ENCODE data around the gene RPS8.
"Not testable (repeated sequence)": the region's sequence is repeated elsewhere in the genome, so short reads cannot be mapped to it uniquely, and the experiment has no call there.

RPS8 gene

GRCh38 chr1:44801491-44802305 lies 26.4 kb downstream of the RPS8 start:
- DNase-seq (ENCODE audit: insufficient read length, low spot score): no peak
- peak; percentile 82 for FAIRE-seq

- no peak for DNase-seq (ENCODE audit: insufficient read length, low spot score)
- no peak for FAIRE-seq
These were observed 27.1 kb downstream of the RPS8 start for GRCh38 chr1:44802306-44803061.

GRCh38 chr1:44803062-44803311 lies 27.6 kb downstream of the RPS8 start:
- FAIRE-seq (no peak), DNase-seq (ENCODE audit: insufficient read length, low spot score) (no peak)

DNA sequence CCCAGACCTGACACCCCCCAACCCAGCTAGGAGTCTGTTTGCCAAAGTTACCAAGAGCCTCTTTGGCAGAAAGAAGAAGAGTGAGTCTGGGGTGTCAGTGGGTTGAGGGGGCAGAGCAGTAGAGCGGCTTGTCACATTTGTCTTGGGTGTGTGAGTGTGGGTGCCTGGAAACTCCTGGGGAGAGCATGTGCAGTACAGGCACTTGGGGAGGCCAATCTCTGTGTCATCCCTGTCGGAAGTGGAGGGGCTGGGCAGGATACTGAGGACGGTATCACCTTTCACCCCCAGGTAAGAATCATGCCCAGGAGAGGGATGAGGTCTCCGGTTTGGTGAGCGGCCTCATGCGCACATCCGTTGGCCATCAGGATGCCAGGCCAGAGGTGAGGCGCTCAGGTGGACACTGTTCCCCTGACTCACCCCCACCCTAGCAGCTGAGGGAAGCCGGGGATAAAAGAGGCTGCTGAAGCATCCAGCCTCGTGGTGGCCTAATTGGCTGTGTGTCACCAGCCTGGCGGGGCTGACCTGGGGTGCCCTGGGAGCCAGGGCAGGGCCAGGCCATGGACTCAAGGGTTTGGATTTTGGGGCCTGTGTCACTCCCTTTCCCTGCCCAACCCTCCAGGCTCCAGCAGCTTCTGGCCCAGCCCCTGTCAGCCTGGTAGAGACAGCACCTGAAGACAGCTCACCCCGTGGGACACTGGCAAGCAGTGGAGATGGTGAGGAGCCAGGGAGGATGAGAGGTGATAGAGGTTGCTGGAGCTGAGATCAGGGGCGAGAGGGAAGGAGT lies 28.2 kb downstream of the RPS8 start:
- no peak for DNase-seq (ENCODE audit: insufficient read length, low spot score)
- no peak for FAIRE-seq

DNA sequence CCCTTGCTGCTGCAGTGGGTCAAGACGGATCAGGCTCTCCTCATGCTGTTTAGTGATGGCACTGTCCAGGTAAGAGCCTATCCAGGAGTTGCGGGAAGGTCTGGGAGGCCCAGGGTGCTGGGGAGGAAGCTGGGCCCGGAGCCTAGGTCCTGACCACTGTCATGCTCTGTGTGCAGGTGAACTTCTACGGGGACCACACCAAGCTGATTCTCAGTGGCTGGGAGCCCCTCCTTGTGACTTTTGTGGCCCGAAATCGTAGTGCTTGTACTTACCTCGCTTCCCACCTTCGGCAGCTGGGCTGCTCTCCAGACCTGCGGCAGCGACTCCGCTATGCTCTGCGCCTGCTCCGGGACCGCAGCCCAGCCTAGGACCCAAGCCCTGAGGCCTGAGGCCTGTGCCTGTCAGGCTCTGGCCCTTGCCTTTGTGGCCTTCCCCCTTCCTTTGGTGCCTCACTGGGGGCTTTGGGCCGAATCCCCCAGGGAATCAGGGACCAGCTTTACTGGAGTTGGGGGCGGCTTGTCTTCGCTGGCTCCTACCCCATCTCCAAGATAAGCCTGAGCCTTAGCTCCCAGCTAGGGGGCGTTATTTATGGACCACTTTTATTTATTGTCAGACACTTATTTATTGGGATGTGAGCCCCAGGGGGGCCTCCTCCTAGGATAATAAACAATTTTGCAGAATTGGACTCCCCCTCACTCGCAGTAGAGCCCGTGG lies 30.1 kb downstream of the RPS8 start:
- no peak for FAIRE-seq
- no peak for DNase-seq (ENCODE audit: insufficient read length, low spot score)

GRCh38 chr1:44806025-44806703 lies 30.8 kb downstream of the RPS8 start:
- DNase-seq (ENCODE audit: insufficient read length, low spot score) (no peak), FAIRE-seq (no peak)

DNA sequence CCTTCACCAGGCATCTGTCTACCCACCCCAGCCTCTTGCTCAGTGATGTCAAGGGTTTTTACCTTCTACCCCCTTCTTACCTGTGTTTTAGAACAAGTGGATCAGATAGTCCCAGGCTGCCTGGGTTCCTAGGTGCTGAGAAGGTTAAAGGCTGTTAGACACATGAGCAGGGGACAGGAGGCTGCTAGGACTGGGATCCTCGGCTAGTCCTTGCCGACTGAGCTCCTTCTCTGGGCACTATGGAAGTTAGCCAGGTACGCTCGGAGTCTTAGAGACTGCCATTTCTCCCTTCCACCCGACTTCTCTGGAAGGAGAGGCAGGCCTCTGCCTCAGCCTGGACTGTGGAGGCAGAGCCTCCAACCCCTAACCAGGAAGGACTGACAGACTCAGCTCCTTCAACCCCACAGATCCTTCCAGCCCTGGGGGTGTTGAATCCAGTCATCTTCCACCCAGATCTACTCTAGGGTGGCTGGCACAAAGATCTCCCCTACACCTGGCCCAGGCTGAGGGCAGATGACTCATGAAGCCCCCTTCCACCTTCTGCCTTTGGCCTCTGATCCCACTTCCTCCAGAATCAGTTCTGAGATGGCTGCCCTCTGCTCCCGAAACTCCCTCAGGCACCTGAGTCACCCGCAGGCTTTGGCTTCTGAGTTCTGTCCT lies 31.5 kb downstream of the RPS8 start, which contains the start of gene DYNLT4:
Gene DYNLT4 (minus strand): TSS at position 648 of the 660 bp plus-strand sequence. CDS start 683 bp downstream, outside the sequence.
- DNase-seq (ENCODE audit: insufficient read length, low spot score) (no peak), FAIRE-seq (no peak)

GRCh38 chr1:44807364-44808062 lies 32.2 kb downstream of the RPS8 start:
- DNase-seq (ENCODE audit: insufficient read length, low spot score): peak; percentile 77
- FAIRE-seq: peak; percentile 96

DNA sequence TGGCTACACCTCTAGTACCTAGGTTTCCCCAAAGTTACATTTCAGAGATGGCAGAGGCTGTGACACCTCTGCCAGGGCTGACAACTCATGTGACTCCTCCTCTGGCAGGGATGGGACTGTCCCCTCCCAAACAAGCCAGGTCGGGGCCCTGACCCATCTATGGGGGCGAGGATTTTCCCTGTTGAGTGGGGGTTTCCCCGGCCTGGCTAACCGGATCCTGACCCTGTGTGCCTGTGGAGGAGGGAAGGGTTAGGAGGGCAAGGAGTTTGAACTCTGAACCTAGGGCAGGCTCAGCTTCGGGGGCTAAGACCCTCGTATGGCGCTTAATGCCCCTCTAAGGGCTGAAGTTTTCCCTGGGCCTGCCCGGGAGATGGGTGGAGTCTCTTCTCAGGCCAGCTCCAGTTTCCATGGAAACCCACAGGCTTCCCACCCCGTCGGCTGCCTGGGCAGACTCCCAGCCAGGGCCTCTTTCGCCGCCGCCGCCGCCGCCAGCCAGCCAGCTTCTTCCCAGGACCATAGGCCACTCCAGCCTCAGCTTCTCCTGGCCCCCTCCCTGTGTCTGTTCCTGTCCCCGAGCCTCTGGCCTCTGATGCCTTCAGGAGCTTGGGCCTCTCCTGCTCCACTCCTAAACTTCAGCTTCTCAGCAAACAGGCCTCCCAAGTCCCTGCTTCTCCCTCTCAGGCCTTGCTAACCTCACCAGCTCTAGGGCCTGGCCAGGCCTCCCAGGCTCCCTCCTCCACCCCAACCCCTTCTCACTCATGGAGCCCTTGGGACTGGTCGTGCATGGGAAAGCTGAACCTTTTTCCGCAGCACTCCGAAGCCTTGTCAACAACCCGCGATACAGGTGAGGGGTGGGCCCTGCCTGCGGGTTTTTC lies 33.0 kb downstream of the RPS8 start, which contains the start of gene BTBD19:
Gene BTBD19 (plus strand): TSS at position 461 of the 875 bp plus-strand sequence. CDS start 298 bp downstream, at position 759.
- no peak for DNase-seq (ENCODE audit: insufficient read length, low spot score)
- FAIRE-seq: no peak

DNA sequence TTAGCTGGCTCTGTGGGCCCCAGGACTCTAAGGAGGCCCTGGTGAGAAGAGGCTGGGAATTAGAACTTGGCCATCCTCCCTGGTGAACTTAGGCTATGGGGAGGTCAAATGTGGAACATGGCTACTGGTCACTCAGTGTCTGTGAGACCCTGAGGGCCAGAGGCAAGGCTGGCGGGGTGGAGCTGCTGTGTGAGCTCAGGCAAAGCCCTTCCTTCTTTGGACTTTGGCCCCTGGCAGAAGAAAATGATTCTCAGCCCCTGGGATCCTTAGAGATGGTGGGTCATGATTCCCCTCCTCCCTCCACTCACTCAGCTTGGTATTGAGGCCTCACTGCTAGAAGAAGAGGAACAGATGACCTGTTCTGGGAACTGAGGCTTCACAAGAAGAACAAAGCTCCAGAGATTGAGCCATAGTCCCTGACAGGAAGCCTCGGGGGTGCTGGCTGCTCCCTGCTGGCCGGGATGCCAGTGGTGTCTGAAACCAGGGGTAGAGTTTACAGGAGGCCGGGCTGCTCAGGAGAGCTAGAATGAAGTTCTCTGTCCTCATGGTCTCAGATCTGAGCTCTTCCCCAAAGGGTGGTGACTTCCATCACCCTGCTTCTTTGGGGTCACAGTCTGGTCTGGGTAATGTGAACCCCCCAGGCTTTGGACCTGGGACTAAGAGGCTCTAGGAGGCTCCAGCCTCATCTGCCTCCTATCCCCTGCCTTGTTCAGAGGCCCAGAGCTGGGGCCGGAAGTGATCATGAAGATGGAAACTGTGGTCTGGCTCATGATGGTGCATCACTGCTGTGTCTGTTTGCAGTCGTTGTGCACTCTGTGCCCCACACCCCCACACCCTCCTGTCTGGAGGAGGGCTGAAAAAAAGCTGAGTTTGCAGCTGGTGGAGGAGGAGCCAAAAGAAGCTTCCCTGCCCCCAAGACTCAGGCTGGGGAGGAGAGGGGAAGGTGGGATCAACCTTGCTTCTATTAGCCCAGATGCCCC lies 33.9 kb downstream of the RPS8 start:
- DNase-seq (ENCODE audit: insufficient read length, low spot score): peak; percentile 82
- peak; percentile 97 for FAIRE-seq

DNA sequence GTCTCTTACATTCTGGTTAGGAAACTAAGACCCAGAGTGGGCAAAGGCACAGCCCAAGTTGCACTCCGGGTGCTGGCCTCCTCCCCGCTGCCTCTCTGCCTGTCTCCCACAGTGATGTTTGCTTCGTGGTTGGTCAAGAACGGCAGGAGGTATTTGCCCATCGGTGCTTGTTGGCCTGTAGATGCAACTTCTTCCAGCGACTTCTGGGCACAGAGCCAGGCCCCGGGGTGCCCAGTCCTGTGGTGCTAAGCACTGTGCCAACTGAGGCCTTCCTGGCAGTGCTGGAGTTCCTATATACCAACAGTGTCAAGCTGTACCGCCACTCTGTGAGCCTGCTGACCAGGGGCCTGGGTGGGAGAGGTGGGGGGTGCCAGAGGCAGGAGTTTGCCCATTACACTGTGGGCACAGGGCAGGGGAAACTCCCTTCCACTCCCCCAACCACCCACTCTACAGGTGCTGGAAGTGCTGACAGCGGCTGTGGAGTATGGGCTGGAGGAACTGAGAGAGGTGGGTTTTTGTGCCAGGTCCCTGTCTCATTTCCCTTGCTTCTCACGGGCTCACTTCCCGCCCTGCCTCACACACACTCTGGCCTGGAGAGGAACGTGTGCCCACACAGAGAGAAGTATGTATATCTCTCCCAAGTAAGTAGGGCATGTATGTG lies 34.9 kb downstream of the RPS8 start:
- no peak for DNase-seq (ENCODE audit: insufficient read length, low spot score)
- FAIRE-seq: peak; percentile 84

GRCh38 chr1:44810762-44811105 lies 35.4 kb downstream of the RPS8 start:
- not testable (repeated sequence) for DNase-seq (ENCODE audit: insufficient read length, low spot score)
- peak; percentile 8 for FAIRE-seq

GRCh38 chr1:44811234-44811633 lies 35.9 kb downstream of the RPS8 start:
- no peak for FAIRE-seq

GRCh38 chr1:44812822-44813543 lies 37.6 kb downstream of the RPS8 start:
- FAIRE-seq (no peak), DNase-seq (ENCODE audit: insufficient read length, low spot score) (no peak)

More at GRCh38 chr1:44811234-44811633, 35.9 kb downstream of the RPS8 start:
- DNase-seq (ENCODE audit: insufficient read length, low spot score): no peak

- FAIRE-seq; DNase-seq (ENCODE audit: insufficient read length, low spot score): not testable (repeated sequence)
These were observed 40.6 kb downstream of the RPS8 start for GRCh38 chr1:44815926-44816325.

- DNase-seq (ENCODE audit: insufficient read length, low spot score) (no peak), FAIRE-seq (no peak)
These were observed 42.0 kb downstream of the RPS8 start for GRCh38 chr1:44817307-44817706.

Measured in GM19239 (cell line).